Upper lobe of right lung (tissue), 1 donor: ENCODE data around the gene DTNBP1. TPM values are rescaled to one million over a fixed set of nuclear protein-coding genes. Genes with fewer than 3 reads are reported as not detected.
A peak's percentile ranks its signal among the peaks of the same experiment; 100 is the strongest.

Experiments used
- ATAC-seq: fragments of 200-7000 bp; cut with Tn5 transposase; one replicate; pipeline ENCODE4 v1.9.1; 2020; ENCODE audit warnings: mild to moderate bottlenecking, moderate library complexity
- DNase-seq: peaks from one replicate; pipeline ENCODE4 v3.0.0-alpha.2; 2020
- H3K27ac ChIP-seq: fragments of 200-600 bp; one replicate; pipeline ENCODE4 v1.8.0; 2022
- H3K27me3 ChIP-seq: fragments of 200-600 bp; one replicate; pipeline ENCODE4 v1.8.0; 2022; ENCODE audit warnings: mild to moderate bottlenecking
- H3K36me3 ChIP-seq: fragments of 200-600 bp; one replicate; pipeline ENCODE4 v1.8.0; 2022
- H3K4me1 ChIP-seq: fragments of 200-600 bp; one replicate; pipeline ENCODE4 v1.8.0; 2022
- H3K4me3 ChIP-seq: fragments of 200-600 bp; one replicate; pipeline ENCODE4 v1.8.0; 2022; ENCODE audit warnings: mild to moderate bottlenecking
- H3K9me3 ChIP-seq: fragments of 200-600 bp; one replicate; pipeline ENCODE4 v1.8.0; 2022
- CTCF ChIP-seq: fragments of 200-600 bp; IDR thresholded peaks from one replicate; pipeline ENCODE4 v1.8.0; 2022; ENCODE audit warnings: antibody characterized with exemption
- intact Hi-C: fragments of 100-400 bp; cut with DNase I; formaldehyde crosslinking; loops from one replicate; pipeline ENCODE4 v1.11.0; 2022
- total RNA-seq: library from RNA; stranded (reverse); fragmentation: NEBNext Ultra II Directional; extraction: Animal tissue kit (Norgen Biotek cat#: 25700); gene quantifications from one replicate; pipeline ENCODE4 v1.2.1, GENCODE V29; 2021
- donor health status: DM: no; HTN: yes; CAD: no; lungs with severe emphysema.

DTNBP1 gene
- total RNA-seq, 1 donor from 2014 or later: 25.9 TPM

GRCh38 chr6:15522026-15522425 is 140.8 kb downstream of the DTNBP1 start:
- peak overlapping the region; percentile 31 for H3K27ac ChIP-seq
- TF ChIP-seq CTCF: no peak
- intact Hi-C loops: no loop called here

GRCh38 chr6:15521582-15521981 is 141.2 kb downstream of the DTNBP1 start:
- Histone ChIP-seq H3K36me3 (peaks cover 71% of the 10 kb centered on the region), H3K4me1 (no peaks in the 10 kb centered on the region), H3K27ac (peak overlapping the region; percentile 31), H3K4me3 (no peak overlapping the region), H3K27me3 (no peaks in the 10 kb centered on the region), H3K9me3 (no peaks in the 10 kb centered on the region)
- ATAC-seq: no peak
- DNase-seq: no peak
- intact Hi-C loops: no loop called here
- TF ChIP-seq CTCF: no peak

More at GRCh38 chr6:15522026-15522425, 140.8 kb downstream of the DTNBP1 start:
- Histone ChIP-seq H3K9me3 (no peaks in the 10 kb centered on the region), H3K4me1 (no peaks in the 10 kb centered on the region), H3K4me3 (no peak overlapping the region), H3K27me3 (no peaks in the 10 kb centered on the region), H3K36me3 (peaks cover 68% of the 10 kb centered on the region)
- no peak for ATAC-seq
- peak; percentile 48 for DNase-seq

- DNase-seq (peak; percentile 36), ATAC-seq (no peak)
- intact Hi-C loops: no loop called here
- no peak overlapping the region for H3K27ac ChIP-seq
- H3K9me3 ChIP-seq: no peaks in the 10 kb centered on the region
- H3K4me3 ChIP-seq: no peak overlapping the region
- H3K36me3 ChIP-seq: peaks cover 66% of the 10 kb centered on the region
- H3K27me3 ChIP-seq: no peaks in the 10 kb centered on the region
- no peaks in the 10 kb centered on the region for H3K4me1 ChIP-seq
- no peak for TF ChIP-seq CTCF
These were observed 142.1 kb downstream of the DTNBP1 start for GRCh38 chr6:15520626-15521203.

GRCh38 chr6:15519681-15520080 is 143.1 kb downstream of the DTNBP1 start:
- intact Hi-C loops: loop anchor here (10.0 kb wide), 1 partner anchor 105 kb away; no protein-coding TSS in a partner anchor
- ATAC-seq (no peak), DNase-seq (peak; percentile 51)
- TF ChIP-seq CTCF: no peak
- Histone ChIP-seq H3K36me3 (peaks cover 66% of the 10 kb centered on the region), H3K4me3 (no peak overlapping the region), H3K27ac (no peak overlapping the region), H3K9me3 (no peaks in the 10 kb centered on the region), H3K27me3 (no peaks in the 10 kb centered on the region), H3K4me1 (no peaks in the 10 kb centered on the region)

GRCh38 chr6:15518878-15519277 is 143.9 kb downstream of the DTNBP1 start:
- DNase-seq: peak; percentile 52
- Histone ChIP-seq H3K36me3 (peaks cover 66% of the 10 kb centered on the region), H3K27me3 (no peaks in the 10 kb centered on the region), H3K9me3 (no peaks in the 10 kb centered on the region), H3K27ac (no peak overlapping the region), H3K4me3 (no peak overlapping the region), H3K4me1 (no peaks in the 10 kb centered on the region)
- no peak for TF ChIP-seq CTCF
- intact Hi-C loops: loop anchor here (10.0 kb wide), 1 partner anchor 106 kb away; no protein-coding TSS in a partner anchor
- ATAC-seq: no peak

GRCh38 chr6:15518057-15518456 is 144.8 kb downstream of the DTNBP1 start:
- H3K4me1 ChIP-seq: no peaks in the 10 kb centered on the region
- ATAC-seq (no peak), DNase-seq (peak; percentile 53)
- TF ChIP-seq CTCF: no peak
- no peak overlapping the region for H3K27ac ChIP-seq
- no peaks in the 10 kb centered on the region for H3K27me3 ChIP-seq
- peaks cover 66% of the 10 kb centered on the region for H3K36me3 ChIP-seq
- no peak overlapping the region for H3K4me3 ChIP-seq
- H3K9me3 ChIP-seq: no peaks in the 10 kb centered on the region
- intact Hi-C loops: loop anchor here (10.0 kb wide), 1 partner anchor 107 kb away; no protein-coding TSS in a partner anchor
